HG02623 (cell line): Measurements from ENCODE around the gene APOM.

Experiments used
- ATAC-seq: cut with Tn5 transposase; IDR thresholded peaks from one replicate; pipeline ENCODE4 v1.9.1; 2021; ENCODE audit warnings: moderate library complexity; ENCODE audit not compliant: unreplicated experiment

APOM gene

GRCh38 chr6:31702819-31703716, 47.4 kb downstream of the APOM start, which contains the start of gene ABHD16A:
ABHD16A (minus strand) TSS chr6:31703324; CDS start chr6:31703281, 43 bp downstream.
- ATAC-seq = peak; percentile 80

- ATAC-seq = no peak
Measured at GRCh38 chr6:31705931-31706330, 50.2 kb downstream of the APOM start.

GRCh38 chr6:31706599-31706998, 50.9 kb downstream of the APOM start, which contains the start of gene LY6G6F:
LY6G6F (plus strand) TSS chr6:31706866; CDS start chr6:31706907, 41 bp downstream.
- ATAC-seq = no peak

GRCh38 chr6:31707701-31708100, 52.0 kb downstream of the APOM start:
- no peak for ATAC-seq
